ENCODE measurements around the gene GALNTL6.

DNA sequence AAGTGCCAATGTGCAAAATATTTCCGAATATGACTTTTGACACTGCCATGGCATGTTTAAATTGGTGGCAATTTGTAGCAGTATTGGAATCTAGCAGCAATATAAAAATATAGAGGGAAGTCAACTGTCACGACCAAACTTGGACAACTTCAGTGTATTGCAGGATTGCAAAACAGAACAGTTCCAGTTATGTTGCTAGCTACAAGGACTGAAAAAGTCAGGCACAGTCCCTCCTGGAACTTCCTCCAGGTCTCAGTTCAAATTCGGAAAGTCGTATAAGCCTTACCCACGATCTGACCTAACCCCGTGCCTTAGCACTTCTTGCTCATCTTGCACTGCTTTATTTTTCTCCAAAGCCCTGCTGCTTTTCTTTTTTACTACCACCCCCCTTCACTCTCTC is 965.4 kb downstream of the GALNTL6 start:
- TF ChIP-seq EZH2 (IDR thresholded peaks at IDR 0.05; ENCODE audit: insufficient read depth, low read length) (no peak), CTCF (IDR thresholded peaks at IDR 0.05; ENCODE audit: insufficient read depth, low read depth, low read length) (no peak)
